Kidney epithelial cell (primary cell): ENCODE data around the gene PTPRA. TPM values are rescaled to one million over a fixed set of nuclear protein-coding genes. Genes with fewer than 3 reads are reported as not detected.

ENCODE experiments used
- DNase-seq: peaks from one replicate; pipeline ENCODE4 v3.0.0-alpha.2; 2010; ENCODE audit warnings: low read depth
- H3K27me3 ChIP-seq: 2 replicates; pipeline ENCODE4 v1.6.0; 2011; ENCODE audit warnings: low read length; ENCODE audit not compliant: control insufficient read depth, insufficient read depth
- H3K36me3 ChIP-seq: 2 replicates; pipeline ENCODE4 v1.5.1; 2011; ENCODE audit warnings: low read length; ENCODE audit not compliant: control insufficient read depth, insufficient read depth
- H3K4me3 ChIP-seq: 2 replicates; pipeline ENCODE4 v1.5.1; 2011; ENCODE audit warnings: low read depth, mild to moderate bottlenecking, control low read depth, low read length
- CTCF ChIP-seq: IDR thresholded peaks from 2 replicates; pipeline ENCODE4 v1.5.1; 2011; ENCODE audit warnings: mild to moderate bottlenecking, moderate library complexity, low read length, control low read depth, inconsistent platforms; ENCODE audit not compliant: insufficient read depth, poor library complexity, severe bottlenecking
- total RNA-seq: library from RNA; depleted of rRNA; stranded (reverse); fragments of >200 nt; gene quantifications from 2 replicates; pipeline ENCODE4 v1.2.3, GENCODE V29; 2015

Gene PTPRA
- total RNA-seq, 1 donor from 2014 or later = 48.6 TPM

DNA sequence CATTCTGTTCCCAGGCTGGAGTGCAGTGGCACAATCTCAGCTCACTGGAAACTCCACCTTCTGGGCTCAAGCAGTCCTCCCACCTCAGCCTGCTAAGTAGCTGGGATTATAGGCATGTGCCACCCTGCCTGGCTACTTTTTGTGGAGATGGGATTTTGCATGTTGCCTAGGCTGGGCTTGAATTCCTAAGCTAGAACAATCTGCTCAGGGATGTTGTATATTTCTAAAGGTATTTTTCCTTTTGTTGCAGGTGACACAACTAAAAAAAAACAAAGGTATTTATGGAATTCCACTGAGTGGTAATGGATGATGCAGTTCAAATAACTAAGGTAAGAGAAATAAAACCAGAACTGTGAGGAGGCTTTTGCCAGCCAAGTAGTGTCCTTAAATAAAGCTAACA is 49.7 kb downstream of the PTPRA start:
- Histone ChIP-seq H3K4me3 (no peak overlapping the region), H3K27me3 (no peaks in the 10 kb centered on the region), H3K36me3 (no peaks in the 10 kb centered on the region)
- DNase-seq = no peak
- no peak for TF ChIP-seq CTCF

GRCh38 chr20:2930538-2930937 is 57.3 kb downstream of the PTPRA start:
- no peaks in the 10 kb centered on the region for H3K27me3 ChIP-seq
- H3K36me3 ChIP-seq = no peaks in the 10 kb centered on the region
- no peak for DNase-seq
- H3K4me3 ChIP-seq = no peak overlapping the region
- TF ChIP-seq CTCF = no peak

GRCh38 chr20:2932498-2932897 is 59.2 kb downstream of the PTPRA start:
- H3K36me3 ChIP-seq = no peaks in the 10 kb centered on the region
- no peak overlapping the region for H3K4me3 ChIP-seq
- DNase-seq = no peak
- no peaks in the 10 kb centered on the region for H3K27me3 ChIP-seq
- no peak for TF ChIP-seq CTCF

DNA sequence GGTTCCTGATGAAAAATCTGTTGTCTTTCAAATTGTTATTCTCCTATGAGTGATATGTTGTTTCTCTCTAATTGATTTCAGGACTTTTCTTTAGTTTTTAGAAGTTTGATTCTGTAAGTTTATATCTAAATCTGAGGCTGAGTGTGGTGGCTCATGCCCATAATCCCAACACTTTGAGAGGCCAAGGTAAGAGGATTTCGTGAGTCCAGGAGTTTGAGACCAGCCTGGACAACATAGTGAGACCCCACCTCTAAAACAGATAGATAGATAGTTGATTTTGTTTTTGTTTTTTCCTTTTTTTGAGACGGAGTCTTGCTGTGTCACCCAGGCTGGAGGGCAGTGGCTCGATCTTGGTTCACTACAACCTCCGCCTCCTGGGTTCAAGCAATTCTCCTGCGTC is 64.6 kb downstream of the PTPRA start:
- no peak for TF ChIP-seq CTCF
- no peak for DNase-seq
- Histone ChIP-seq H3K36me3 (no peaks in the 10 kb centered on the region), H3K4me3 (no peak overlapping the region), H3K27me3 (no peaks in the 10 kb centered on the region)

DNA sequence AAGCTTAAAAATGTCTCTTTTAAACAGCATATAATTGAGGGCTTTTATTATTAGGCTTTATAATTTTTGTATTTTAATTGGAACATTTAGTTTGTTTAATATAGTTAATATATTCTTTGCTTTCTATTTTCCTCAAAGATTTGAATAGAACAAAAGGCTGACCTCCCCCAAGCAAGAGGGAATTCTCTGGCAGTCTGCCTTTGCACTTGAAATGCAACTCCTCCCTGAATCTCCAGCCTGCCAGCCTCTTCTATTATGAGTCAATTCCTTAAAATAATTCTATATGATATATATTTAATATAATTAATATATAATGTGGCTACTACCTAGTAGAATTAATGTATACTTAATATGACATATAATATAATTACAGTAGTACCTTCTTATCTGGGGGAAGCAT is 69.2 kb downstream of the PTPRA start:
- H3K4me3 ChIP-seq = no peak overlapping the region
- no peak for DNase-seq
- no peaks in the 10 kb centered on the region for H3K27me3 ChIP-seq
- TF ChIP-seq CTCF = no peak
- H3K36me3 ChIP-seq = no peaks in the 10 kb centered on the region
